IMR-90 (cell line): ENCODE results near the gene MAP3K5. TPM values are rescaled to one million over a fixed set of nuclear protein-coding genes. Genes with fewer than 3 reads are reported as not detected.
A peak's percentile ranks its signal among the peaks of the same experiment; 100 is the strongest.
"Not testable (repeated sequence)": the region's sequence is repeated elsewhere in the genome, so short reads cannot be mapped to it uniquely, and the experiment has no call there.

Experiments
- ATAC-seq: fragments of 200-7000 bp; cut with Tn5 transposase; 2 replicates; pipeline ENCODE4 v1.9.1; 2020; ENCODE audit warnings: low read depth, mild to moderate bottlenecking, moderate library complexity
- BruUV-seq: library from RNA; stranded (reverse); fragments of 400-500 nt; replicated peaks from 2 replicates; lab custom pipeline; 2021; lab: Mats Ljungman, UMichigan
- CTCF ChIA-PET: fragments of 300-600 bp; formaldehyde crosslinking; extraction: SDS; loops from one replicate; lab custom pipeline; 2021; ENCODE audit warnings: antibody characterized with exemption; lab: Yijun Ruan, JAX
- POLR2A ChIA-PET: fragments of 300-600 bp; sonication (Branson Sonifier 250); formaldehyde crosslinking; loops from one replicate; lab custom pipeline; 2022; ENCODE audit warnings: antibody characterized with exemption; ENCODE audit not compliant: unreplicated experiment; lab: Charles Lee
- DNase-seq: peaks from one replicate; pipeline ENCODE4 v3.0.0; 2013
- H2AFZ ChIP-seq: replicated peaks from 2 replicates; pipeline ENCODE3; 2013; ENCODE audit warnings: low read length, mild to moderate bottlenecking; ENCODE audit not compliant: poor library complexity
- H2AK5ac ChIP-seq: 2 replicates; pipeline ENCODE4 v1.6.1; 2013; ENCODE audit warnings: low read depth, low read length, inconsistent platforms
- H2AK9ac ChIP-seq: replicated peaks from 2 replicates; pipeline ENCODE3; 2013; ENCODE audit warnings: mild to moderate bottlenecking, low read depth, low read length, moderate library complexity; ENCODE audit not compliant: poor library complexity
- H2BK120ac ChIP-seq: 2 replicates; pipeline ENCODE4 v1.6.1; 2013; ENCODE audit warnings: low read depth, low read length, inconsistent platforms
- H2BK15ac ChIP-seq: 3 replicates; pipeline ENCODE4 v1.6.1; 2013; ENCODE audit warnings: low read depth, low read length, inconsistent platforms
- H2BK20ac ChIP-seq: 2 replicates; pipeline ENCODE4 v1.6.1; 2013; ENCODE audit warnings: low read depth, mild to moderate bottlenecking, inconsistent platforms, low read length, moderate library complexity
- H2BK5ac ChIP-seq: 2 replicates; pipeline ENCODE4 v1.6.1; 2013; ENCODE audit warnings: mild to moderate bottlenecking, low read depth, low read length, inconsistent platforms; ENCODE audit not compliant: poor library complexity, severe bottlenecking
- H3K14ac ChIP-seq: replicated peaks from 2 replicates; pipeline ENCODE4 v1.6.1; 2013; ENCODE audit warnings: low read depth, low read length, inconsistent platforms
- H3K18ac ChIP-seq: 2 replicates; pipeline ENCODE4 v1.6.1; 2013; ENCODE audit warnings: low read depth, low read length, control low read depth
- H3K23ac ChIP-seq: 2 replicates; pipeline ENCODE4 v1.6.1; 2013; ENCODE audit warnings: low read depth, low read length, inconsistent platforms
- H3K27ac ChIP-seq: 2 replicates; pipeline ENCODE4 v1.5.1; 2013; ENCODE audit warnings: mild to moderate bottlenecking, control low read depth, low read length; ENCODE audit not compliant: insufficient read depth
- H3K27me3 ChIP-seq: 2 replicates; pipeline ENCODE4 v1.6.1; 2013; ENCODE audit warnings: low read length; ENCODE audit not compliant: control insufficient read depth, insufficient read depth
- H3K36me3 ChIP-seq: 2 replicates; pipeline ENCODE4 v1.6.1; 2013; ENCODE audit warnings: low read length, mixed read lengths; ENCODE audit not compliant: control insufficient read depth, insufficient read depth
- H3K4ac ChIP-seq: 2 replicates; pipeline ENCODE4 v1.6.1; 2013; ENCODE audit warnings: low read depth, low read length, inconsistent platforms
- H3K4me1 ChIP-seq: 2 replicates; pipeline ENCODE4 v1.6.1; 2013; ENCODE audit warnings: low read length, mixed read lengths; ENCODE audit not compliant: control insufficient read depth, insufficient read depth
- H3K4me2 ChIP-seq: 2 replicates; pipeline ENCODE4 v1.6.1; 2013; ENCODE audit warnings: low read depth, mild to moderate bottlenecking, control low read depth, low read length, moderate library complexity
- H3K4me3 ChIP-seq: 2 replicates; pipeline ENCODE4 v1.5.1; 2013; ENCODE audit warnings: low read depth, mild to moderate bottlenecking, control low read depth, low read length, moderate library complexity; ENCODE audit not compliant: insufficient read depth
- H3K56ac ChIP-seq: 2 replicates; pipeline ENCODE4 v1.6.1; 2013; ENCODE audit warnings: low read length, inconsistent platforms; ENCODE audit not compliant: insufficient read depth; ENCODE audit errors: extremely low read depth
- H3K79me1 ChIP-seq, 2 experiments: 2 replicates each; pipeline ENCODE4 v1.6.1; 2013; ENCODE audit warnings: low read length in 2 of 2, inconsistent platforms in 1 of 2, low read depth in 1 of 2
- H3K9ac ChIP-seq: 2 replicates; pipeline ENCODE4 v1.6.1; 2013; ENCODE audit warnings: low read depth, low read length, control low read depth
- H3K9me1 ChIP-seq: 2 replicates; pipeline ENCODE4 v1.6.1; 2013; ENCODE audit warnings: low read length, inconsistent platforms; ENCODE audit not compliant: insufficient read depth
- H3K9me3 ChIP-seq: 2 replicates; pipeline ENCODE4 v1.6.1; 2013; ENCODE audit warnings: low read length; ENCODE audit not compliant: control insufficient read depth, insufficient read depth
- H4K20me1 ChIP-seq: 2 replicates; pipeline ENCODE4 v1.6.1; 2013; ENCODE audit warnings: low read length, inconsistent platforms; ENCODE audit not compliant: insufficient read depth
- H4K5ac ChIP-seq: 2 replicates; pipeline ENCODE4 v1.6.1; 2013; ENCODE audit warnings: mild to moderate bottlenecking, low read depth, low read length, control low read depth
- H4K8ac ChIP-seq, 2 experiments: 2 replicates each; pipeline ENCODE4 v1.6.1; 2013; ENCODE audit warnings: low read depth in 2 of 2, low read length in 2 of 2, control low read depth in 1 of 2, inconsistent platforms in 1 of 2
- H4K91ac ChIP-seq: 2 replicates; pipeline ENCODE4 v1.6.1; 2013; ENCODE audit warnings: low read depth, low read length, inconsistent platforms; ENCODE audit not compliant: insufficient read depth
- WGBS, 2 experiments: methylation state at CpG; one replicate each; pipeline versions ENCODE4 v1.1.5 to v1.1.7; 2013; ENCODE audit warnings: missing lambda C conversion rate in 2 of 2; ENCODE audit not compliant: insufficient read length in 1 of 2; ENCODE audit errors: extremely low coverage in 2 of 2; 5-methylcytosine and 5-hydroxymethylcytosine counted together
- dilution Hi-C: fragments of 300-500 bp; cut with HindIII; formaldehyde crosslinking; loops from one replicate; pipeline ENCODE4 v1.14.3; 2018; ENCODE audit warnings: low sequenced_read_pairs; ENCODE audit not compliant: unreplicated experiment
- in situ Hi-C: fragments of 300-500 bp; cut with MboI; formaldehyde crosslinking; loops from 3 replicates; pipeline ENCODE4 v1.14.3; 2019; ENCODE audit warnings: low sequenced_read_pairs, inconsistent platforms, mixed read lengths
- intact Hi-C: fragments of 100-400 bp; cut with micrococcal nuclease; formaldehyde crosslinking; loops from 2 replicates; pipeline ENCODE4 v1.10.0; 2022
- polyA plus RNA-seq, 3 experiments: library from polyadenylated mRNA; depleted of rRNA; stranded (reverse); fragments of >200 nt; gene quantifications; 2 replicates each; pipeline ENCODE4 v1.2.3, GENCODE V29; 2012; ENCODE audit warnings: low replicate concordance in 1 of 3
- total RNA-seq: library from RNA; depleted of rRNA; stranded (reverse); fragments of >200 nt; gene quantifications from 2 replicates; pipeline ENCODE4 v1.2.3, GENCODE V29; 2012

Gene MAP3K5
- total and polyA plus RNA-seq, 2 of the 4 experiments (the other 2 are of a cell fraction), result 5.4 to 17.6 TPM

DNA sequence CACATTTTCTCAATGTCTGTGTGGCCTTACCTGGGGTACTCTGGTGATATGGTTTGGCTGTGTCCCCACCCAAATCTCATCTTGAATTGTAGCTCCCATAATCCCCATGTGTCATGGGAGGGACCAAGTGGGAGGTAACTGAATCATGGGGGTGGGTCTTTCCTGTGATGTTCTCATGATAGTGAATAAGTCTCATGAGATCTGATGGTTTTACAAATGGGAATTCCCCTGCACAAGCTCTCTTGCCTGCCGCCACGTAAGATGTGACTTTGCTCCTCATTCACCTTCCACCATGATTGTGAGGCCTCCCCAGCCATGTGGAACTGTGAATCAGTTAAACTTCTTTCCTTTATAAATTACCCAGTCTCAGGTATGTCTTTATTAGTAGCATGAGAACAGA is 201.4 kb downstream of the MAP3K5 start:
- DNase-seq, in situ Hi-C loops, H3K4me3 ChIP-seq, H4K20me1 ChIP-seq, H3K4me2 ChIP-seq, H3K9ac ChIP-seq, dilution Hi-C loops, H3K56ac ChIP-seq, intact Hi-C loops, POLR2A ChIA-PET, ATAC-seq, H2AFZ ChIP-seq, H3K14ac ChIP-seq, H3K9me3 ChIP-seq, BruUV-seq, H3K27ac ChIP-seq, H4K8ac ChIP-seq, H2AK9ac ChIP-seq, H3K23ac ChIP-seq, H3K18ac ChIP-seq, H4K5ac ChIP-seq, H3K27me3 ChIP-seq: not testable (repeated sequence)
- peaks cover 0 to 36% of the 10 kb centered on the region in 2 experiments for H3K79me1 ChIP-seq
- peak overlapping the region; percentile 58; the same call in 1 of the 2 replicates for H3K4ac ChIP-seq
- H2BK5ac ChIP-seq, result peak overlapping the region; percentile 45
- H2BK120ac ChIP-seq, result peak overlapping the region; percentile 74; the same call in 1 of the 2 replicates
- peak overlapping the region; percentile 30; the same call in 1 of the 3 replicates for H2BK15ac ChIP-seq
- H2BK20ac ChIP-seq, result peak overlapping the region; percentile 42; the same call in 1 of the 2 replicates
- H3K9me1 ChIP-seq, result peaks cover 13% of the 10 kb centered on the region
- no CpG with 5 or more reads among the region's 2 CpGs for WGBS, 2 experiments
- peak overlapping the region; percentile 54; the same call in 1 of the 2 replicates for H4K91ac ChIP-seq
- CTCF ChIA-PET, result interaction anchor here (1.2 kb wide), 1 partner anchor 202 kb away, joined by 4 read pairs; the partner anchor contains the start of gene MAP3K5
- H2AK5ac ChIP-seq, result peak overlapping the region; percentile 91; the same call in 1 of the 2 replicates
- H3K4me1 ChIP-seq, result peaks cover 18% of the 10 kb centered on the region
- peaks cover 16% of the 10 kb centered on the region for H3K36me3 ChIP-seq
